ENCODE data around the gene LIPF.

- TF ChIP-seq CTCF (conservative IDR thresholded peaks at IDR 0.05) (no peak), EZH2 (IDR thresholded peaks at IDR 0.05; ENCODE audit: low read depth) (no peak)
These were observed 7.8 kb downstream of the LIPF start for GRCh38 chr10:88672041-88672440.

Measured in PC-9 (cell line).